Activated T-cell treated with anti-CD3 and anti-CD28 coated beads, Interleukin-2, amount 50 U/mL, for 24 hours (primary cell): Measurements from ENCODE around the gene GABRG3.

Source experiments
- DNase-seq: peaks from one replicate; pipeline ENCODE4 v3.0.0-alpha.2; 2020
- H3K27ac Mint-ChIP-seq: 2 replicates; pipeline ENCODE4 v1.8.0; 2020; ENCODE audit warnings: mild to moderate bottlenecking, mixed read lengths
- H3K27me3 Mint-ChIP-seq: 2 replicates; pipeline ENCODE4 v1.8.0; 2020; ENCODE audit warnings: mixed read lengths
- H3K36me3 Mint-ChIP-seq: 2 replicates; pipeline ENCODE4 v1.8.0; 2020; ENCODE audit warnings: low read depth, mixed read lengths
- H3K4me1 Mint-ChIP-seq: 2 replicates; pipeline ENCODE4 v1.8.0; 2020; ENCODE audit warnings: low read depth, mixed read lengths
- H3K4me3 Mint-ChIP-seq: 2 replicates; pipeline ENCODE4 v1.8.0; 2020; ENCODE audit warnings: mild to moderate bottlenecking, moderate library complexity, mixed read lengths
- H3K9me3 Mint-ChIP-seq: 2 replicates; pipeline ENCODE4 v1.8.0; 2020; ENCODE audit warnings: mixed read lengths

Gene GABRG3

GRCh38 chr15:27062951-27063350 is 92.0 kb downstream of the GABRG3 start:
- Mint-ChIP-seq H3K4me1 (no peaks in the 10 kb centered on the region), H3K9me3 (peaks cover 26% of the 10 kb centered on the region), H3K27ac (no peak overlapping the region), H3K27me3 (no peaks in the 10 kb centered on the region), H3K4me3 (no peak overlapping the region), H3K36me3 (no peaks in the 10 kb centered on the region)
- DNase-seq = no peak

DNA sequence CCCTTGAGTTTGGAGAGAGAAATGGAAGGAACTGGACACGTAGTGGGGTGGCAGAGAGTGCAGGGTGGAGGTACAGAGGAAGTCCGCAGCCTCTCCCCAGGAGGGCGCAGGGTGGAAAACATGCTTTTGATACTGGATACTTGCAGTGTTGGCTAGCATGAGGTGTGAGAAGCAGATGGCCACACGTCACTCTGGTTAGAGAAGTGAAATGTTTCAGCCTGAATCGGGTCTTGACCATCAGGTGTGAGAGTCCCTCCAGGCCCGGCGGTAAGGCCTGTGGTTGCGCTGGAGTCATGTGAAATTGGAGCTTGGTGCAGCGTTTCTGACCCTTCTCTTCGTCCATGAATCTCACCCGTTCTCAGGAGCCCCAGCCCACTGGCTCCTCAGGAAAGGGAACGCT is 93.1 kb downstream of the GABRG3 start:
- Mint-ChIP-seq H3K9me3 (peaks cover 36% of the 10 kb centered on the region), H3K4me1 (no peaks in the 10 kb centered on the region), H3K27ac (no peak overlapping the region), H3K27me3 (no peaks in the 10 kb centered on the region), H3K36me3 (no peaks in the 10 kb centered on the region), H3K4me3 (no peak overlapping the region)
- no peak for DNase-seq

- Mint-ChIP-seq H3K27ac (no peak overlapping the region), H3K9me3 (peaks cover 45% of the 10 kb centered on the region), H3K4me3 (no peak overlapping the region), H3K36me3 (no peaks in the 10 kb centered on the region), H3K4me1 (no peaks in the 10 kb centered on the region), H3K27me3 (no peaks in the 10 kb centered on the region)
- no peak for DNase-seq
These were observed 94.2 kb downstream of the GABRG3 start for GRCh38 chr15:27065151-27065550.

DNA sequence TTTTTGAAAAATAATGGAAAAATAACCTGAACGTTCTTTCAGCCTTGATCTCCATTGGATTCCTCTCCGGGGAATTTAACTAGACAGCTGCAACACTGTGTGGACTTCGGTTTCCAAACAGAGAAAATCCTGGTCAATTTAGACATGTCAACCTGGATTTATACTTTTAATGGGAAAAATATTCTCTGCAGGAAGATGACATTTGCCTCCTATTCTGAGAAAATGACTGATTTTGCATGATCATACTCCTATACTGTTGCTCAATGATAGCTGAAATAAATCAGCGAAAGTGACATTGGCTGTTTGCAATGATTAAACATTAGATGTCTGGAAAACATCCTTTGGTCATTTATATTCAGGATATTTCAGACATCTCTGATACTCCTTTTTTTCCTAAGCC is 94.8 kb downstream of the GABRG3 start:
- DNase-seq = no peak
- H3K27me3 Mint-ChIP-seq = no peaks in the 10 kb centered on the region
- H3K36me3 Mint-ChIP-seq = no peaks in the 10 kb centered on the region
- no peak overlapping the region for H3K27ac Mint-ChIP-seq
- H3K4me1 Mint-ChIP-seq = no peaks in the 10 kb centered on the region
- no peak overlapping the region for H3K4me3 Mint-ChIP-seq
- peaks cover 44% of the 10 kb centered on the region for H3K9me3 Mint-ChIP-seq

DNA sequence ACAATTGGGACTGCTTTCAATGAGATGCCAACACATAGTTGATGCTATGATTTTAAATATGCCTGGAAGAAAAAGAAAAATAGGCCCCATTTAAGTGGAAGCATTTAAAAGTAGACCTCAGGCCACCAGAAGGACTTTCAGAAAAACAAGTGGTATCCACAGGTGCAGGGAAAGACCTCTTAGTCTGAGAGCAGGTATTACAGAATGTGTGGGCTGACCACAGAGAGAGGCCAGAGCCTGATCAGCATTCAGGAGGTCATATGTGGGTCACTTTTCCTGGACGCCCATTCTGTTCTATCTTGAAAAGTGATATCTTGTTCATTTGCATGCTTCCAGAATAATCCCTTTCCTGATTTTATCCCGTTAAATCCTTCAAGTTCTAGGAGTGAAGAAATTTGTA is 95.5 kb downstream of the GABRG3 start:
- Mint-ChIP-seq H3K27ac (no peak overlapping the region), H3K4me3 (no peak overlapping the region), H3K4me1 (no peaks in the 10 kb centered on the region), H3K9me3 (peaks cover 45% of the 10 kb centered on the region), H3K27me3 (no peaks in the 10 kb centered on the region), H3K36me3 (no peaks in the 10 kb centered on the region)
- no peak for DNase-seq

DNA sequence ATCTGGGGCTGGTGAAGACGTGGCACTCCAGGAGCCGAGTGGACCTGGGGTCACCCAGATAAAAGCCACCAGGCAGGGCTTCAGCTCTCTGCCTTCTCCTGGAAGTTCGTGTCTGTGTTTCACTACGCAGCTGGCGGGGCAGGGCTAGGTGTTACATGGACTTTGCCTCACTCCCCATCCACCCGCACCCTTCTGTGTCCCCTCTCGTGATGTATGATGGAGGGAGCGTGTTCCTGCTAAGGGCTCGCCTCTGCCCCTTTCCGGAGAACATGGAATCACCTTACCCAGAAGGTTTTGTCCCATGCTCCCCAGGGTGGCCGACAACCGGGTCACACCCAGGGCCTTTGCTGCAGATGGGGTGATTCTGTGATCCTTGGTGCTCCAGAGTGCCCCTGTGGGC is 96.2 kb downstream of the GABRG3 start:
- H3K27ac Mint-ChIP-seq = no peak overlapping the region
- H3K36me3 Mint-ChIP-seq = no peaks in the 10 kb centered on the region
- no peak overlapping the region for H3K4me3 Mint-ChIP-seq
- DNase-seq = no peak
- H3K27me3 Mint-ChIP-seq = no peaks in the 10 kb centered on the region
- H3K4me1 Mint-ChIP-seq = no peaks in the 10 kb centered on the region
- peaks cover 49% of the 10 kb centered on the region for H3K9me3 Mint-ChIP-seq

DNA sequence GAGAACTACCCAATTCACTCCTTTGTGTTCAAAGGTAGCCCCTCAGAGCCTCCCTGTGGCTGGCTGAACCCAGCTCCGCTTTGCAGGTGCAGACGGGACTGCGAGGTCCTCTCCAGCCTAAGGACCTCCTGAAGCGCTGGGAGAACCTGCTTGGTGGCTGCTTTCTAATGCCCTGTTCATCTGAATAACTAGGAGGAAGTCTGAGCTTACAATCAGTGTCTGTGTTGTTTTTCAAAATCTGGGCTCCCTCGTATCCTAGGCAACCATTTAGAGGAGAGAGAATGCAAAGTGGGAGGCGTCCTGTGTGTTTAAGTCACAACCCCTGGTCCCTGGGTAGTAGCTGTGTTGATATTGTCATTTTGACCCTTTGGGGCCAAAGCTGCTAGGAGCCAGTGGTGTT is 99.9 kb downstream of the GABRG3 start:
- Mint-ChIP-seq H3K4me1 (no peaks in the 10 kb centered on the region), H3K27ac (no peak overlapping the region), H3K36me3 (no peaks in the 10 kb centered on the region), H3K9me3 (peaks cover 51% of the 10 kb centered on the region), H3K27me3 (no peaks in the 10 kb centered on the region), H3K4me3 (no peak overlapping the region)
- DNase-seq = no peak

DNA sequence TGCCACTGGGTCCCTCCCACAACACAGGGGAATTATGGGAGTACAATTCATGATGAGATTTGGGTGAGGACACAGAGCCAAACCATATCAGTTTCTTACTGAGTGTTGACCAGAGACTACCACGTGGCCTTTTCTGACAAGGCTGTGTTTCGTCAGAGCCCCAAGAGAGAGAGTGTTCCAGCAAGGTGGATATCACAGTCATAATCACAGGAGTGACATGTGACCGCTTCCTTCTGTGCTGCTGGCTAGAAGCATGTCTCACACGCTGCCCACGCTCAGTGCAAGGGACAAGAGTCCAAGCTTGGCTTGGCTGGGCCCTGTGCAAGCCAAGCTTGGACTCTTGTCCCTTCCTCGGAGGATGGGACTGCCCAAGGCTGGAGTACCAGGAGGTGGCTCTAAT is 103.2 kb downstream of the GABRG3 start:
- Mint-ChIP-seq H3K27me3 (no peaks in the 10 kb centered on the region), H3K4me3 (no peak overlapping the region), H3K36me3 (no peaks in the 10 kb centered on the region), H3K27ac (no peak overlapping the region), H3K9me3 (peaks cover 23% of the 10 kb centered on the region), H3K4me1 (no peaks in the 10 kb centered on the region)
- DNase-seq = no peak

- Mint-ChIP-seq H3K27ac (no peak overlapping the region), H3K4me3 (no peak overlapping the region), H3K4me1 (no peaks in the 10 kb centered on the region), H3K36me3 (no peaks in the 10 kb centered on the region), H3K27me3 (no peaks in the 10 kb centered on the region), H3K9me3 (peaks cover 7% of the 10 kb centered on the region)
- DNase-seq = no peak
These were observed 106.8 kb downstream of the GABRG3 start for GRCh38 chr15:27077790-27078189.

GRCh38 chr15:27081676-27082418 is 110.9 kb downstream of the GABRG3 start:
- H3K4me3 Mint-ChIP-seq = no peak overlapping the region
- no peaks in the 10 kb centered on the region for H3K27me3 Mint-ChIP-seq
- DNase-seq = no peak
- no peaks in the 10 kb centered on the region for H3K4me1 Mint-ChIP-seq
- H3K27ac Mint-ChIP-seq = no peak overlapping the region
- H3K9me3 Mint-ChIP-seq = peaks cover 2% of the 10 kb centered on the region
- H3K36me3 Mint-ChIP-seq = no peaks in the 10 kb centered on the region

GRCh38 chr15:27082526-27082925 is 111.5 kb downstream of the GABRG3 start:
- H3K36me3 Mint-ChIP-seq = no peaks in the 10 kb centered on the region
- peaks cover 2% of the 10 kb centered on the region for H3K9me3 Mint-ChIP-seq
- H3K4me3 Mint-ChIP-seq = no peak overlapping the region
- no peak for DNase-seq
- H3K4me1 Mint-ChIP-seq = no peaks in the 10 kb centered on the region
- H3K27me3 Mint-ChIP-seq = no peaks in the 10 kb centered on the region
- H3K27ac Mint-ChIP-seq = no peak overlapping the region

DNA sequence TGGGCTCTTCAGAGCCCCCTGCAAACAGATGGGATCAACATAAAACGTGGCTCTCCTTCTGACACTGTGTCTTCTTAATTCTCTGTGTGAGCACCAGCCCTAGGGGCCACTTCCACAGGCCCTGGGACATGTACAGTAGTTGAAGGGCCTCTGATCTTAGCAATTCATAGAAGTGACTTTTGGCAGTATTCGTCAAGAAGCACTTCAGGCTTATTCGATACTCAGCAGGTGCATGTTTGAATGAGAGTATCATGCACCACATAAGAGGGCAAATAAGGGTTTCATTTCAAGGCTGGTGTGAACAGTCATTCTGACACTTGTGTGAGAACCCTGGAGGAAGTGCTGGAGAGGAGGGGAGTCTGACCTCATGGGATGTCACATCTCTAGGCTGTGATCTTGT is 113.9 kb downstream of the GABRG3 start:
- Mint-ChIP-seq H3K27me3 (no peaks in the 10 kb centered on the region), H3K4me1 (no peaks in the 10 kb centered on the region), H3K36me3 (no peaks in the 10 kb centered on the region), H3K27ac (no peak overlapping the region), H3K9me3 (peaks cover 6% of the 10 kb centered on the region), H3K4me3 (no peak overlapping the region)
- DNase-seq = no peak

- Mint-ChIP-seq H3K4me3 (no peak overlapping the region), H3K27me3 (no peaks in the 10 kb centered on the region), H3K4me1 (no peaks in the 10 kb centered on the region), H3K9me3 (peaks cover 12% of the 10 kb centered on the region), H3K36me3 (no peaks in the 10 kb centered on the region), H3K27ac (no peak overlapping the region)
- no peak for DNase-seq
These were observed 115.2 kb downstream of the GABRG3 start for GRCh38 chr15:27086149-27086548.

- no peak for DNase-seq
- H3K27me3 Mint-ChIP-seq = no peaks in the 10 kb centered on the region
- H3K27ac Mint-ChIP-seq = no peak overlapping the region
- H3K36me3 Mint-ChIP-seq = no peaks in the 10 kb centered on the region
- no peaks in the 10 kb centered on the region for H3K4me1 Mint-ChIP-seq
- peaks cover 17% of the 10 kb centered on the region for H3K9me3 Mint-ChIP-seq
- no peak overlapping the region for H3K4me3 Mint-ChIP-seq
These were observed 115.8 kb downstream of the GABRG3 start for GRCh38 chr15:27086805-27087204.

DNA sequence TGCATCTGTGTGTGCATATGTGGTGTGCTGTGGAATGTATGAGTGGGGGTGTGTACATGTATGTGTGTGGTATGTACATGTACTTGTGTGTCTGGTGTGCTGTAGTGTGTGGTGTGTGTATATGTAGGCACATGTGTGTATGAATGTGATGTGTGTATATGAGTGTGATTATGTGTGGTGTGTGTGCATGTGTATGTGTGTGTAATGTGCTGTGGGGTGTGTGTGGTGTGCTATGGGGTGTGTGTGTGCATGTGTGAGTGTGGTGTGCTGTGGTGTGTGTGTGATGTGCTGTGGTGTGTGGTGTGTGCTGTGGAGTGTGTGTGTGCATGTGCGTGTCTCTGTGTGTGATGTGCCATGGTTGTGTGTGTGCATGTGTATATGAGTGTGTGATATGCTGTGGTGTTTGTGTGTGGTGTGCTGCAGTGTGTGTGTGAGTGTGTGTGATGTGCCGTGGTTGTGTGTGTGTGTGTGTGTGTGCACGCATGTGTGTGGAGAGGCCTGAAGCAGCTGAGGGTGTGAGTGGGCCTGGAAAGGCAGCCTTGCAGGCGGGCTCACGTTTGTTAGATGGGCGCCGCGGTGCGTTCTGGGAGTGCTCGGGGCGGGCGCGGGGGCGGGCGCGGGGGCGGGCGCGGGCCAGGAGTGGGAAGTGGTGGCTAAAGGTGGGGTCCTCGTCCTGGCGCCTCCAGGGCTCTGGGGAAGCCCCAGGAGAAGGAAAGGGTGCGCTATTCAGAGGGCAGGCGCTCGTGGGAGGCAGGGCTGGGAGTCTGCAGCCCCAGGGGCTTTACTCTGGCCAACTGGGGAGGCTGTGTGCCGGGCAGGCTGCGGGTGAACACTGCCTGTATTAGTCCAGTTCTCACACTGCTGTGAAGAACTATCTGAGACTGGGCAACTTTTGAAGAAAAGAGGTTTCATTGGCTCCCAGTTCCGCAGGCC is 116.9 kb downstream of the GABRG3 start:
- Mint-ChIP-seq H3K4me3 (no peak overlapping the region), H3K27ac (no peak overlapping the region), H3K4me1 (no peaks in the 10 kb centered on the region), H3K36me3 (no peaks in the 10 kb centered on the region), H3K9me3 (peaks cover 24% of the 10 kb centered on the region), H3K27me3 (no peaks in the 10 kb centered on the region)
- DNase-seq = no peak
